ENCODE data around the gene USP13. TPM values are rescaled to one million over a fixed set of nuclear protein-coding genes. Genes with fewer than 3 reads are reported as not detected.
A peak's percentile ranks its signal among the peaks of the same experiment; 100 is the strongest.
"Not testable (repeated sequence)": the region's sequence is repeated elsewhere in the genome, so short reads cannot be mapped to it uniquely, and the experiment has no call there.

Gene USP13
- total RNA-seq, 2 donors from 2014 or later = 57.5 to 57.7 TPM

GRCh38 chr3:179766416-179767133, 113.7 kb downstream of the USP13 start:
- peak in 1 of 2 donors; percentile 15 for ATAC-seq
- intact Hi-C loops (cut with DNase I) = no loop called here
- no peak for DNase-seq

- intact Hi-C loops (cut with DNase I) = no loop called here
- ATAC-seq = peak in 1 of 2 donors; percentile 38
- DNase-seq = no peak
Observed at GRCh38 chr3:179768080-179768479, 115.2 kb downstream of the USP13 start.

GRCh38 chr3:179769411-179770247, 116.8 kb downstream of the USP13 start:
- DNase-seq (no peak), ATAC-seq (no peak)
- intact Hi-C loops (cut with DNase I) = no loop called here

GRCh38 chr3:179771797-179772196, 119.0 kb downstream of the USP13 start:
- ATAC-seq (no peak), DNase-seq (no peak)
- intact Hi-C loops (cut with DNase I) = no loop called here

- intact Hi-C loops (cut with DNase I) = no loop called here
- ATAC-seq = no peak
- DNase-seq = no peak
Observed at GRCh38 chr3:179772297-179772696, 119.5 kb downstream of the USP13 start.

GRCh38 chr3:179775416-179776122, 122.7 kb downstream of the USP13 start:
- intact Hi-C loops (cut with DNase I) = no loop called here
- no peak for DNase-seq
- peak in 1 of 2 donors; percentile 21 for ATAC-seq

GRCh38 chr3:179782841-179783240, 130.0 kb downstream of the USP13 start:
- intact Hi-C loops (cut with DNase I); ATAC-seq; DNase-seq: not testable (repeated sequence)

GRCh38 chr3:179788996-179789395, 136.2 kb downstream of the USP13 start:
- no peak for DNase-seq
- no peak for ATAC-seq
- intact Hi-C loops (cut with DNase I) = no loop called here

- DNase-seq = no peak
- intact Hi-C loops (cut with DNase I) = no loop called here
- no peak for ATAC-seq
Observed at GRCh38 chr3:179791793-179792192, 139.0 kb downstream of the USP13 start.

GRCh38 chr3:179794355-179794754, 141.5 kb downstream of the USP13 start:
- intact Hi-C loops (cut with DNase I) = no loop called here
- ATAC-seq (peak; percentile 47 to 72), DNase-seq (no peak)

GRCh38 chr3:179796421-179796820, 143.6 kb downstream of the USP13 start:
- DNase-seq (no peak), ATAC-seq (no peak)
- intact Hi-C loops (cut with DNase I) = no loop called here

GRCh38 chr3:179797192-179797591, 144.4 kb downstream of the USP13 start:
- ATAC-seq (no peak), DNase-seq (no peak)
- intact Hi-C loops (cut with DNase I) = no loop called here

- intact Hi-C loops (cut with DNase I) = no loop called here
- DNase-seq = no peak
- ATAC-seq = peak; percentile 44 to 65
Observed at GRCh38 chr3:179801263-179801662, 148.4 kb downstream of the USP13 start.

GRCh38 chr3:179801856-179802255, 149.0 kb downstream of the USP13 start:
- no peak for DNase-seq
- intact Hi-C loops (cut with DNase I) = no loop called here
- no peak for ATAC-seq

- ATAC-seq (no peak), DNase-seq (no peak)
- intact Hi-C loops (cut with DNase I) = no loop called here
Observed at GRCh38 chr3:179806177-179806576, 153.3 kb downstream of the USP13 start.

GRCh38 chr3:179807588-179807987, 154.7 kb downstream of the USP13 start:
- ATAC-seq (no peak), DNase-seq (no peak)
- intact Hi-C loops (cut with DNase I) = no loop called here

- no peak for DNase-seq
- ATAC-seq = no peak
- intact Hi-C loops (cut with DNase I) = loop anchor here in 1 of 2 donors (5.0 kb wide), 1 partner anchor 783 kb away; no protein-coding TSS in a partner anchor
Observed at GRCh38 chr3:179809639-179810038, 156.8 kb downstream of the USP13 start.

GRCh38 chr3:179811321-179812095, 158.7 kb downstream of the USP13 start:
- ATAC-seq (peak; percentile 76 to 86), DNase-seq (no peak)
- intact Hi-C loops (cut with DNase I) = loop anchor here in 1 of 2 donors (5.0 kb wide), 1 partner anchor 781 kb away; no protein-coding TSS in a partner anchor

GRCh38 chr3:179812096-179812382, 159.2 kb downstream of the USP13 start:
- DNase-seq = no peak
- intact Hi-C loops (cut with DNase I) = loop anchor here in 1 of 2 donors (5.0 kb wide), 1 partner anchor 780 kb away; no protein-coding TSS in a partner anchor
- no peak for ATAC-seq
